SK-N-MC (cell line): ENCODE results near the gene SNX21.

Experiments used
- DNase-seq: peaks from one replicate; pipeline ENCODE4 v3.0.0-alpha.2; 2011; ENCODE audit warnings: low read depth, low spot score
- H3K27ac ChIP-seq: fragments of 200-600 bp; sonication (generic); 2 replicates; pipeline ENCODE4 v1.5.1; 2016; ENCODE audit warnings: mixed run types
- H3K36me3 ChIP-seq: fragments of 200-600 bp; sonication (generic); 2 replicates; pipeline ENCODE4 v1.6.1; 2017; ENCODE audit warnings: antibody characterized with exemption, low read length, mixed read lengths; ENCODE audit not compliant: insufficient read depth
- H3K4me3 ChIP-seq: fragments of 200-600 bp; sonication (generic); 2 replicates; pipeline ENCODE4 v1.5.1; 2016
- H3K9ac ChIP-seq: fragments of 200-600 bp; sonication (generic); 2 replicates; pipeline ENCODE4 v1.8.0; 2017; ENCODE audit warnings: mixed run types, mixed read lengths; ENCODE audit not compliant: insufficient read length
- H3K9me3 ChIP-seq: fragments of 200-600 bp; sonication (generic); 2 replicates; pipeline ENCODE4 v1.6.1; 2017; ENCODE audit warnings: low read depth, mild to moderate bottlenecking, antibody characterized with exemption, low read length, moderate library complexity, mixed read lengths
- EZH2 ChIP-seq: fragments of 200-600 bp; sonication (generic); IDR thresholded peaks from one replicate; pipeline ENCODE4 v1.6.1; 2017; ENCODE audit warnings: antibody characterized with exemption
- FOXP2 ChIP-seq: optimal IDR thresholded peaks from 2 replicates; pipeline ENCODE3; 2011; ENCODE audit warnings: mild to moderate bottlenecking, moderate library complexity; ENCODE audit not compliant: insufficient read depth; ENCODE audit errors: extremely low read length, control extremely low read depth
- POLR2AphosphoS5 ChIP-seq: IDR thresholded peaks from 2 replicates; pipeline ENCODE4 v1.6.1; 2012; ENCODE audit warnings: mild to moderate bottlenecking, low read depth, low read length, borderline replicate concordance

SNX21 gene

DNA sequence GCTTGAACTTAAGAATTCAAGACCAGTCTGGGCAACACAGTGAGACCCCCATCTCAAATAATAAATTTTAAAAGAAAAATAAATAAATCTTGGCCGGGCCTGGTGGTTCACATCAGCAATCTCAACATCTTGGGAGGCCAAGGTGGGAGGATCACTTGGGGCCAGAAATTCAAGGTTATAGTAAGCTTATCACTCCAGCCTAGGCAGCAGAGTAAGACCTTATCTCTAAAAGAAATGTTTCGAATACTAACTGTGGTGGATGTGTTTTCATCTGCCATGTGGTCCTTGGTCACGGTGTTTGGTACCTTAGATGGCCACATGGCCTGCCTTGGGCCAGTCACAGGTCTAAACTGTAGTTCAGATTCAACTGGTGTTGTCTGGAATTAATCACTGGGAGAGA lies 15.4 kb upstream of the SNX21 start:
- H3K36me3 ChIP-seq = peaks cover 37% of the 10 kb centered on the region
- H3K27ac ChIP-seq = peak overlapping the region; percentile 64; the same call in 1 of the 2 replicates
- TF ChIP-seq EZH2 (no peak), FOXP2 (no peak), POLR2AphosphoS5 (no peak)

DNA sequence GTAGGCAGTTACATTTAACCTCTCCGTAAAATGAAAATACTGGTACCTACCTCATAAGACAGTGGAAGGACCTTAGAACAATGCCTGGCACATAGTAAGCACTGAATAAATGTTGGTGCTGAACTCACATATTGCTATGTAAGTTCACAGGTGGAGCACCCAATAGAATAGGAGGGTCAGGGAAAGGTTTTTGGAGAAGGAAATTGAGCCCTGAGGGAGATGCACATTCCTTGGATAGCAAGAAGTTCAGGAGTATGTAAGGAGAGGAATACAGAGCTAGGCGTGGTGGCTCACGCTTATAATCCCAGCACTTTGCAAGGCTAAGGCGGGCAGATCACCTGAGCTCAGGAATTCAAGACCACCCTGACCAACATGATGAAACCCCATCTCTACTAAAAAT lies 14.1 kb upstream of the SNX21 start:
- peaks cover 27% of the 10 kb centered on the region for H3K36me3 ChIP-seq
- H3K4me3 ChIP-seq = no peak overlapping the region
- DNase-seq = no peak
- no peak overlapping the region for H3K9ac ChIP-seq
- no peaks in the 10 kb centered on the region for H3K9me3 ChIP-seq
- H3K27ac ChIP-seq = no peak overlapping the region
- TF ChIP-seq EZH2 = no peak
- TF ChIP-seq POLR2AphosphoS5 = no peak
- no peak for TF ChIP-seq FOXP2

More for the DNA sequence above, 15.4 kb upstream of the SNX21 start:
- no peak for DNase-seq
- Histone ChIP-seq H3K4me3 (no peak overlapping the region), H3K9me3 (no peaks in the 10 kb centered on the region), H3K9ac (no peak overlapping the region)

DNA sequence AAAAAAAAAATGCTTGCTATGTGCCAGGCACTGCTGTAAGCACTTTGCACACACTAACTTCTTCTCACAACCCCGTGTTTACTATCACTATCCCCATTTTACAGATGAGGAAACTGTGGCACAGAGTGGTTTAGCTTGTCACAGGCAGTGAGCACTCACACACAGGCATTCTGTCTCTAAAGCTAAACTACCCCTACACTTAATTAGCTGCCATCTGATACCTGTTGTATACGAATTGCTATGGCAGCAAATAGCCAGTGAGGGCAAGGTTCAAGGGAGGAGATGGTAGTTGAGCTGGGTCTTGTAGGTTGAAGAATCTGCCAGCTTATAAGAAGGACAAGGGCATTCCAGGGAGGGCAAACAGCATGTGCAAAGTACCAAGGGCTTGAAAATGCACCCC lies 11.7 kb upstream of the SNX21 start:
- Histone ChIP-seq H3K9me3 (no peaks in the 10 kb centered on the region), H3K36me3 (peaks cover 2% of the 10 kb centered on the region), H3K9ac (no peak overlapping the region), H3K4me3 (no peak overlapping the region), H3K27ac (no peak overlapping the region)
- TF ChIP-seq FOXP2 (no peak), EZH2 (no peak), POLR2AphosphoS5 (no peak)
- no peak for DNase-seq

- no peaks in the 10 kb centered on the region for H3K9me3 ChIP-seq
- no peaks in the 10 kb centered on the region for H3K36me3 ChIP-seq
- no peak overlapping the region for H3K27ac ChIP-seq
- H3K4me3 ChIP-seq = peak overlapping the region; percentile 25
- no peak for TF ChIP-seq FOXP2
- no peak for TF ChIP-seq EZH2
- no peak for TF ChIP-seq POLR2AphosphoS5
- no peak for DNase-seq
- H3K9ac ChIP-seq = no peak overlapping the region
Measured at GRCh38 chr20:45822857-45823256, 10.7 kb upstream of the SNX21 start.

- Histone ChIP-seq H3K9me3 (no peaks in the 10 kb centered on the region), H3K4me3 (no peak overlapping the region), H3K36me3 (no peaks in the 10 kb centered on the region), H3K27ac (no peak overlapping the region), H3K9ac (no peak overlapping the region)
- no peak for DNase-seq
- TF ChIP-seq POLR2AphosphoS5 = no peak
- no peak for TF ChIP-seq EZH2
- no peak for TF ChIP-seq FOXP2
Measured at GRCh38 chr20:45823949-45824835, 9.4 kb upstream of the SNX21 start.

DNA sequence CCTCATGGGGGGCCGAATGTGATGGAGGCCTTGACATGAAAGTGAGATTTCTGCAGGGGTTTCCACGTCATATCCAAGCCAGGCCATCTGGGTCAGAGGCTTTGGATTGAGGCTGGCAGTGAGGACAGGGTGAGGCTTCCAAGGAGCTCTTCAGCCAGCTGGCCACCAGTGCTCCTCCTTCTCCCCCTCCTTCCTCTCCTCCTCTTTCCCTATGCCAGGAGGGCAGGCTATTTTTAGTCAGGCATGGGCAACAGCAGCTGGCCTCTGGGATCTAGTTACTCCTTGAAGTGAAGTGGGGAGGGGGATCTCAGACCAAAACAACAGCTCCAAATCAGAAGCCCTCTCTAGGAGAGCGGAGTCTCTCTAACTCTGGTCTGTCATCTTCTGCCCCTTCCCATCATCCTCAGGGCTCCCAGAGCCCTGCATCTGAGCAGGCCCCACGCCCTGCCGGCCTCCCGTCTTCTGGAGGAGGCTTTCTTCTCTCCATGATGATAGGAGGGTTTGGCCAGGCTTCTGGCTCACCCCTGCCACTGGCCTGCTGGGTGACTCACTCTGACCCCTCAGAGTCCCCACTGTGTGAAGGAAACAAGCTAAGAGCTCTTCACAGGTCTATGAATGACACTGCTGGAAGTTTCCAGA lies 7.1 kb upstream of the SNX21 start:
- Histone ChIP-seq H3K36me3 (no peaks in the 10 kb centered on the region), H3K9me3 (no peaks in the 10 kb centered on the region), H3K4me3 (no peak overlapping the region), H3K27ac (no peak overlapping the region), H3K9ac (no peak overlapping the region)
- DNase-seq = no peak
- TF ChIP-seq FOXP2 (no peak), EZH2 (no peak), POLR2AphosphoS5 (no peak)

DNA sequence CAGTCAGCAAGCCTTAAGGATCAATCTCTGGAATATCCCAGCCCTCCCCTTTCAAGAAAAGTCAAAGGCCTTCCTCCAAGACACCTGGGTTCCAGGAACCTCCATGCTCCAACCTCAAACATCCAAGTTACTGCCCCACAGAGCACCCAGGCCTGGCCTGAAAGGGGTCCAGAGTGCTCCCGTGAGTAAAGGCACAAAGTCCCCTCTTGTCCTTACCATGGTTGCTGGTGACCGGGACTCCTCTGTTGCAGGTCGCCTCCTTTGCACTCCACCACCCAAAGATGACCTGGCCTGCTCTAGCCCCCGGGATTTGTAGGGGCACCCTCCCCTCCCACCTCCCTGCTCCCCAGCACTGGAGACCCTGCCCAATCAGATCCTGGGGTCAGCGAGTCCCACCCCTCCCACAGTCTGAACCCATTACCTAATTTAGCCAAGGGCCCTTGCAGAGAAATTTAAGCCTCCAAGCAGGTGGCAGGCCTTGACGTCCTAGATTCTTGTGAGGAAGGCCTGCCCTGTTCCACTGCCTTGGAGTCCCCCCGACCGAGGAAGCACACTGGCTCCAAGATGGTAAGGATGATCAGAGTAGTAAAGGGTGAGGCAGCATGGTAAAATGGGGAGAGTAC lies 6.5 kb upstream of the SNX21 start, which contains the start of gene TNNC2:
Gene TNNC2 (minus strand): TSS at position 283 of the 623 bp plus-strand sequence. CDS start 64 bp downstream, at position 219.
- no peak within 1 kb of the TSS for H3K9ac ChIP-seq
- DNase-seq = no peak
- no peaks in the 10 kb centered on the region for H3K36me3 ChIP-seq
- H3K9me3 ChIP-seq = no peaks in the 10 kb centered on the region
- TF ChIP-seq EZH2 (no peak), FOXP2 (no peak), POLR2AphosphoS5 (no peak)
- H3K27ac ChIP-seq = no peak within 1 kb of the TSS
- no peak within 1 kb of the TSS for H3K4me3 ChIP-seq

GRCh38 chr20:45827712-45828111 lies 5.9 kb upstream of the SNX21 start:
- no peak for DNase-seq
- Histone ChIP-seq H3K9me3 (no peaks in the 10 kb centered on the region), H3K36me3 (no peaks in the 10 kb centered on the region), H3K4me3 (no peak overlapping the region), H3K9ac (no peak overlapping the region), H3K27ac (no peak overlapping the region)
- TF ChIP-seq POLR2AphosphoS5 = no peak
- TF ChIP-seq EZH2 = no peak
- no peak for TF ChIP-seq FOXP2
